GM12865 (cell line): ENCODE results near the gene STRN3.

ENCODE experiments used
- DNase-seq: peaks from one replicate; pipeline ENCODE4 v3.0.0; 2010; ENCODE audit warnings: low read depth
- H3K4me3 ChIP-seq: 2 replicates; pipeline ENCODE4 v1.5.1; 2011; ENCODE audit warnings: mild to moderate bottlenecking, low read depth, low read length, control low read depth
- TF ChIP-seq, protein P1 (sequence below): IDR thresholded peaks from 2 replicates; pipeline ENCODE4 v1.5.1; 2011; ENCODE audit warnings: low read length, control low read depth, low read depth, inconsistent platforms; ENCODE audit not compliant: insufficient read depth; ENCODE audit errors: missing control alignments

STRN3 gene

DNA sequence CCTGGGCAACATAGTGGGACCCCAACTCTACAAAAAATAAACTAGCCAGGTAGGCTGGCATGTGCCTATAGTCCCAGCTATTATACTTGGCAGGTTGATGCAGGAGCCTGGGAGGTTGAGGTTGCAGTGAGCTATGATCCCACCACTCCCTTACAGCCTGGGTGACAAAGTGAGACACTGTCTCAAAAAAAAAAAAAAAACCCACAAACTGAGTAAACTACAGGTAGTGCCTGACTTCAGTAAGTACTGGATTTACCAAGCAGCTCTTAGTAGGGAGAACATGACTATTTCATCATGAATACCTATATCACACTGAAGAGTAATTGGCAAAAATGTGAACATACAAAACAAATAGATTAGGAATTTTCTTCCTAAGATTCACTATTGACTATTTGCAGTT is 33.1 kb downstream of the STRN3 start:
- TF ChIP-seq, protein P1, sequence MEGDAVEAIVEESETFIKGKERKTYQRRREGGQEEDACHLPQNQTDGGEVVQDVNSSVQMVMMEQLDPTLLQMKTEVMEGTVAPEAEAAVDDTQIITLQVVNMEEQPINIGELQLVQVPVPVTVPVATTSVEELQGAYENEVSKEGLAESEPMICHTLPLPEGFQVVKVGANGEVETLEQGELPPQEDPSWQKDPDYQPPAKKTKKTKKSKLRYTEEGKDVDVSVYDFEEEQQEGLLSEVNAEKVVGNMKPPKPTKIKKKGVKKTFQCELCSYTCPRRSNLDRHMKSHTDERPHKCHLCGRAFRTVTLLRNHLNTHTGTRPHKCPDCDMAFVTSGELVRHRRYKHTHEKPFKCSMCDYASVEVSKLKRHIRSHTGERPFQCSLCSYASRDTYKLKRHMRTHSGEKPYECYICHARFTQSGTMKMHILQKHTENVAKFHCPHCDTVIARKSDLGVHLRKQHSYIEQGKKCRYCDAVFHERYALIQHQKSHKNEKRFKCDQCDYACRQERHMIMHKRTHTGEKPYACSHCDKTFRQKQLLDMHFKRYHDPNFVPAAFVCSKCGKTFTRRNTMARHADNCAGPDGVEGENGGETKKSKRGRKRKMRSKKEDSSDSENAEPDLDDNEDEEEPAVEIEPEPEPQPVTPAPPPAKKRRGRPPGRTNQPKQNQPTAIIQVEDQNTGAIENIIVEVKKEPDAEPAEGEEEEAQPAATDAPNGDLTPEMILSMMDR, result no peak
- H3K4me3 ChIP-seq, result no peak overlapping the region

DNA sequence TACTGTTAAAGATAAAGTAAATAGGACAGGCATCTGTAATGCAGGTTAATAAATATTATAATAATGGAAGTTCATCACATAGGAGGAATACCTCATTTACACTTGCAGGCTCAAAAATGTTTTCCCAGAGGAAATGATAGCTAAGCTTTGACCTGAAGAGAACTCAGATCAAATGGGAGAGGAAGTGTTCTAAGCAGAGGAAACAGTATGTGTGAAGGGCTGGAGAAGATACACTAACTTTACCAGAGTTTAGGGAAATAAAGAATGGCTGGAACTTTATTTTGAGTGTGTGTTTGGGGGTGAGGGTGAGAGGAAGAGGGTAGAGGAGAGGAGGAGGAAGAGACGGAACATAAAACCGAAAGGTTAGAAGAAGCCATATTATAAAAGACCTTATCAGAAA is 34.8 kb downstream of the STRN3 start:
- no peak overlapping the region for H3K4me3 ChIP-seq
- TF ChIP-seq, protein P1, result no peak
- DNase-seq, result no peak

More for the DNA sequence above, 33.1 kb downstream of the STRN3 start:
- DNase-seq, result no peak

DNA sequence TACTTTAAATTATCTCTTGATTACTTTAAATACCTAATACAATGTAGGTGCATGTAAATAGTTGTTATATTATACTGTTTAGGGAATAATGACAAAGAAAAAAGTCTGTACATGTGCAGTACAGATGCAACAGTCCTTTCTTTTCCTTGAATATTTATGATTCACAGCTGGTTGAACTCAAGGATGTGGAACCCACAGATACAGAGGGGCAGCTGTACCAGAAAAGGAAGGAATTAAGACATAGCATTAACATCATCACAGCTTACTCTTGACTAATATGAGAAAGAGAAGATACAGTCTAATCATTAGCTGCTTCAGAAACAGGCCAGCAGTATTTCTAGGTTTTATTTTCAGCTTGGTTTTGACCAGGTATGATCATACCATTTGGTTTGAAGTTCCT is 35.4 kb downstream of the STRN3 start:
- TF ChIP-seq, protein P1, result no peak
- H3K4me3 ChIP-seq, result no peak overlapping the region
- DNase-seq, result no peak

DNA sequence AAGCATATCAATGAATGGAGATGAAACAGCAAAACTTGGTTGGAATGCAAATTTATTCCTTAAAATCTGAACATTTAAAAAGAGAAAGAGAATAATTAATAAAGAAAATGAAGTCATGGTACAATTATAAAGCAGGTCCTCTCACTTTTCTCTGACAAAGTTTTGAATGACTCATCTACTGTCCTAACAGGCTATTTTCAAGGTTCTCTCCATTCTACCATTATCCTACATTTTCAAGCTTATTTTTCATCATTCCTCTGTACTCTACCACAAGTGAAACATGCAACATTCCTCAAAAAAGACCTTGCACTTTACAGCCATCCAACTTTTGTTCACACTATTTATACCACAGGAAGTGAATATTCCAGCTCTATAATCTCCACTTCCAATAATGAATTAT is 37.7 kb downstream of the STRN3 start:
- DNase-seq, result no peak
- TF ChIP-seq, protein P1, result no peak
- no peak overlapping the region for H3K4me3 ChIP-seq

DNA sequence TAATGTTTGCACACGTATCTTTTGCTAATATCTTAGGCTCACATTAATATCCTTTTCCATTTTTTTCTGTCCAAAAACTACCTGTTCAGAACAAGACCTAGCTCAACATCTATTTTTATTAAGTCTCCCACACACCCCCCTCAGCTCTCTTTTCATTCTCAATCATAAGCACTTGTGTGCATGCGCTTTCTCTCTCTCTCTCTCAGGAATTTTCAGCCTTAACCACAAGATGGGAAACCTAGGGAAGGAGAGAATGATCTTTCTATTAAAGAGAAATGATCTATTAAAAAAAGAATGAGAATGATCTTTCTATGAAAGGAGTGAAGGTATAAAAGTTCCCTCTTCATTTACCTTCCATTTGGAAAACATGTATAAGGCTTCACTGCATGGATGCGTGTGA is 40.4 kb downstream of the STRN3 start:
- no peak overlapping the region for H3K4me3 ChIP-seq

DNA sequence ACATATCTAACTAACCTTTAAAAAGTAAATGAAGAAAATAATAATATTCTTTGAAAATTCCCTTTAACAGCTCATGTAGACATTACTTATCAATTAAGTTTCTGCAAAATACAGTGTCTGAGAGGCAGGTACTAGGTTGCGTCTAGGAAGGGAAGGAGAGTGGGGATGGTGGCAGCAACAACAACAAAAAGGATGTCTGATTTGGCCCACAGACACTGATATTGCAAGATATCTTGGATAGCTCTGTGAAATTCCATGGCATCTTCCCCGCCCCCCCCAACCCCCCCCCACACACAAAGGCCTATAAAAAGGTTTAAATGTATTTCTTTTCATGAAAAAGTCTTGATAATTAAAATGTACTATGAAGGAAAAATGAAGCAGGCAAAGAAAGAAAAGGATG is 42.3 kb downstream of the STRN3 start:
- TF ChIP-seq, protein P1, result no peak

More for the DNA sequence above, 40.4 kb downstream of the STRN3 start:
- DNase-seq, result no peak
- TF ChIP-seq, protein P1, result no peak

DNA sequence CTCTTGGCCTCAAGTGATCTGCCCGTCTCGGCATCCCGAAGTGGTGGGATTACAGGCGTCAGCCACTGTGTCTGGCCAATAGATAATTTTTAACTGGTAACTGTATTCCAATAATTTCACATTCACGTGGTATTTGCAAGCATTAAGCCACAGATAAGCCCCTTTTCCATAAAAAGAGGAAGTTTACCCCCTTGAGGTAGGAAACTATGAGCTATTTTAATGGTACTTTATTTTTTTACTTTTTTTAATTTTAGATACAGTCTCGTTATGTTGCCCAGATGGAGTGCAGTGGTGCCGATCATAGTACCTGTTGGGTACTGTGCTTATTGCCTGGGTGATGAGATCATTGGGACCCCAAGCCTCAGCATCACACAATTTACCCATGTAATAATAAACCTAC is 43.6 kb downstream of the STRN3 start:
- TF ChIP-seq, protein P1, result no peak
- no peak for DNase-seq
- no peak overlapping the region for H3K4me3 ChIP-seq

More for the DNA sequence above, 42.3 kb downstream of the STRN3 start:
- no peak overlapping the region for H3K4me3 ChIP-seq
- no peak for DNase-seq
